Retina (tissue), 1 donor: ENCODE results near the gene USP28.

Experiments used
- DNase-seq: peaks from one replicate; pipeline ENCODE4 v3.0.0-alpha.2; 2016

Gene USP28

DNA sequence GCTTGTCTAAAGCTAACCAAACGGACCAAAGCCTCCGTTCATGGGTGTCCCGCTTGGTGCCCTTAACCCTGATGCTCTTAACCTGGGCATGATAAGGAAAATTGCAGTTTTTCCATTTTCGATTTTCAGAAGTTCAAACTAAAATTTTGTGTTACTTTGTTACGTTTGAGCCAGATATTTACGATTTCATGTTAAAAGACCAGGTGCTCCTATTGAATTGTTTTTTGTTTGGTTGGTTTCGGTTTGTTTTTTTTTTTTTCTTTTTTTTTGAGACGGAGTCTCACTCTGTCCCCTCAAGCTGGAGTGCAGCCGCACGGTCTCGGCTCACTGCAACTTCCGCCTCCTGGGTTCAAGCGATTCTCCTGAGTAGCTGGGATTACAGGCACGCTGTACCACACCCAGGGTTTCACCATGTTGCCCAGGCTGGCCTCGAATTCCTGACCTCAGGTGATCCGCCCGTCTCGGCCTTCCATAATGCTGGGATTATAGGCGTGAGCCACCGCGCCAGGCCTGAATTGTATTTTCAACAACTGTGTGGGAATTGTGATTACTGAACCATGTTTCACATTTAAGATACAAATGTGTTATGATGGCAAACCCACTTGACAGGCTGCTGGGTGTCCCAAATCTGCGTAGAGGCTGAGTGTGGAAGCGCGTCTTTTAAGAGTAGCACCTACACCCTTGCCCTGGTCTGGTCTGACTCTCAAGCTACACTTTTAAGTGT, 864 bp upstream of the USP28 start:
- DNase-seq, result no peak

DNA sequence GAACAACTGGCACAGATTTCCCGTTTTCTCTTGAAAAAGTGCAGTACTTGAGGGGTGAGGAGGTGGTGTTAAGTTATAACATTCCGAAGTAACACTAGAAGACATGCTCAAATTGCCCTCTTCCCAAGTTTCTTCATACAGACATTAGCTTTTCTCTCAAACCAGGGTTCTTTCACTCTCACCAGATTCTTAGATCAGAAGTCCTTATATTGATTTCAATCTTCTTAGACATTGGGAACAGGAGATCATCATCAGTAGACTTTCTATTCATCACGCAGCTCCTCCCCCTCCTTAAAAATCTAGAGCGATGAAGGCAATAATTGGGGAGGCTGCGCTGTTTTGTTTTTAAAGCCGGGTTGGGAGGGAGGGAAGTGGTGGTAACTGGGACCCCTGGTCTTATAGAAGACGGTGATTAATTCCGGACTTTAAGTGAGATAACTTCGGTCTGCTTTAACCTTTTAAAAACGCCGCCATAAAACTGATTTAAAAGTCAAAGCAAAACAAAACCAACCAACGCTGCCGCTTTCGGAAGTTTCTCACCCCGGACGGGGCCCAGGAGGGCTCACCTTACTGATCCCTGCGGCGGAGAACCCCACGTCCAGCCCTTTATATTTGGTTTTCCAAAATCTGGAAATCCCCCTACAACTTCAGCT, 665 bp downstream of the USP28 start:
- peak; percentile 74 for DNase-seq

GRCh38 chr11:113874096-113874495, 1.3 kb downstream of the USP28 start:
- DNase-seq, result no peak

GRCh38 chr11:113873236-113873626, 2.1 kb downstream of the USP28 start:
- DNase-seq, result no peak

DNA sequence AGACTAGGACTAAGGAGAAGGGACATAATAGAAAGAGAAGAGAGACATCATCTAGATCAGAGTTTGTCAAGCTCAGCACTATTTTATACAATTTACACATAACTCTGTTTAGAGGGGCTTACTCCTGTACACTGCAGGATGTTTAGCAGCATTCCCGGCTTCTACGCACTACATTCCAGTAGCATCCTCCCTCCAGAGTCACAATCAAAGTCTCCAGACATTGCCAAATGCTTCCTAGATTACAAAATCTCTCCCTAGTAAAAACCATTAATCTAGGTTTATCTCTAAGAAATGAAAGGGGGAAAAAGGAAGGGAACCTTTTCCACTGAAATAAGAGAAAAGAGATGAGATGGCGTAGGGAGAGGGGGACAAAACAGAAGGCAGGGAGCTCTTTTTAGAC, 4.0 kb downstream of the USP28 start:
- DNase-seq, result no peak

- DNase-seq, result no peak
Observed at GRCh38 chr11:113867843-113868503, 7.4 kb downstream of the USP28 start.

- DNase-seq, result no peak
Observed at GRCh38 chr11:113865873-113866272, 9.5 kb downstream of the USP28 start.

GRCh38 chr11:113864410-113864809, 11.0 kb downstream of the USP28 start:
- no peak for DNase-seq

DNA sequence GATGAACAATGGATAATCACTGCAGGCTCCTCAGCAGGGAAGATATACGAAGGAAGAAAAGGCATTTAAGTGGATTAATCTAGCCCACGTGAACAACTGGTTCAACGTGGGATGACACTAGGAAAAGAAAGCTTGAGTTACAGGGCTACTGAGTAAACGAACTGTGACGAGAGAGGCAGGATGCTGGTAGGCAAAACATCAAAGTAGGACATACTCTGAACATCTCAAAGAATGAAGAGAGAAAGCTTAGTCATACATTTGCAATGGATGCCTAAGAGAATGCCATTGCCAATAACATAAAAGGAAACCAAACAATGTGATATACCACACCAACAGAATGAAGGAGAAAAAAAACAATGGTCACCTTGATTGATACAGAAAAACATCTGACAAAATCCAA, 12.9 kb downstream of the USP28 start:
- no peak for DNase-seq

DNA sequence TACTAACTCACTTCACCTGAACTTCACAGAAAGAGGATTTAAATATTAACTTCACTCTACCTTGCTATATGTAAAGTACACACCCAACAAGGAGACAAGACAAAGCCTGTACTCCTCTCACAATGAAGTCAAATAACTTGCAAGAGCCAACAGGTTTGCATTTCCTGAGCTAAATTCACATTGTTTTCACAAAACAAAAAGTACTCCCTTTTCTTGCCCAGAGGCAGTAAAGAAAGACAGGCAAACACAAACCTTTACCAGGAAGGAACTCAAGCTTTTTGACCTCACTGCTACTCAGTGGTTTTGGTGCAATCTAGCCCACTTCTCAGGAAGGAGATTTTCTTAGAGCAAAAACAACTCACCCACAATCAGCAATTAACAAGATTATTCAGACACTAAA, 15.7 kb downstream of the USP28 start:
- no peak for DNase-seq

DNA sequence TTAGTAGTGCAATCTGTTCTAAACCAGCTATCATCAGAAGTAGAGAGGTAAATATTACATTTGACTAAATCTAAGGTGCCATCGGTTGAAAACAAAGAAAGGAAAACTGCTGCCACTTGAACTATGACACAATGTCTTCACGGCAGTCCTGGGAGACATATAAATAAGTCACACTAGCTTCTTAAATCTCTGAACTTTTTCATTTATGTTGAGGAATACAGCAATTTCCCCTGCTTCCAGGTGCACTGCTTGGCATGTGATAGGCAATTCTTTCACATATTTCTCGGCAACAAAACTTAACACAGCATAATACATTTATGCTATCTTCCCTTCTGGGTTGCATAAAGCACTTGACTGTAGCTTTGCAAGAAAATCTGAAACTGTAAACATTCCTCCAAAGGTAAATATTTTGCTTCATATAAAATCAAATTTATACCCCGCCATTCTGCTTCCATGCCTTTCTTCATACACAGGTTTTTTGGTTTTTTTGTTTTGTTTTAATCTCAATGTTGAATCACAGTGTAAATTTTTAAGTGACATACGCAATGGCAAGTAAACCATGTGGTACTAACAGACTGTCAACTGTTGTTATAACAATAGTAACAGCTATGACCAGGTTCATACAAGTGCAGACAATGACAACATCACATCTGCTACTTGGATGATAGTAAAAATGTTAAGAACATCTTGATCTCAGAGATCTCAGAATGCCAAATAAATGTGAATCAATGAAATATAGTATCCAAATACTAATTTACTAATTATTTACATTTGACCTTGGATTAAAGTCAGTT, 18.2 kb downstream of the USP28 start:
- no peak for DNase-seq

DNA sequence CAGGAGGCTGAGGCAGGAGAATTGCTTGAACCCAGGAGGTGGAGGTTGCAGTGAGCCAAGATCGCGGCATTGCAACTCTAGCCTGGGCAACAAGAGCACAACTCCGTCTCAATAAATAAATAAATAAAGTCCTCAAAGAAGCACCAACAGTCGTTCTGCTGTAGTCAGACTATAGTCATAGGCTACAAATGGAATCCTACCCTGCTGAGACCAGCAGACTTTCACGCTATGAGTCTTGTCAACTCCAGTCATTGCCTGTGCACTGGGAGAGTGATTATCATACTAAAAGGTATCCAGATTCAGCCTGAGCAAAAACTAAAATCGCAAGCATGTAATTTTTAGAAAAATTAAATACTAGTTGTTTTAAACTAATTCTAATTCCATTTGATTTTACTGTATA, 19.6 kb downstream of the USP28 start:
- DNase-seq, result no peak

- no peak for DNase-seq
Observed at GRCh38 chr11:113850188-113850587, 25.2 kb downstream of the USP28 start.

DNA sequence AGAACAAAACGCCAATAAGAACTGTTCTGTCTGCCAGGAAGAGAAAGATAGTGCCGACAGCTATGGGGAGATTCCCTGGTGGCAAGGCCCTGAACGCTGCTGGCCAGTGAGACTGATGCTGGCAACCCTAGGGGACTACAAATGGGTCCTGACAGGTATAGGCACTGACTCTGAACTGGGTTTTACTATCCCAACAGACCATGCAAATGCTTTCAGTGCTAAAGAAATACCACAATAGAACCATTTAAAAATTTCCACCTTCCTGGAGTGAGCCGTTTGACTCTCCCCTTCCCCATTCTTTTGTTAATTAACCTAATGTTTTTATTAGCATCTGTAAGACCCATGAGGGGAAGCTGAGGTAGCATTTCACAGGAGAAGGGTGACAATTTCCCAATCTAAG, 25.7 kb downstream of the USP28 start:
- no peak for DNase-seq

DNA sequence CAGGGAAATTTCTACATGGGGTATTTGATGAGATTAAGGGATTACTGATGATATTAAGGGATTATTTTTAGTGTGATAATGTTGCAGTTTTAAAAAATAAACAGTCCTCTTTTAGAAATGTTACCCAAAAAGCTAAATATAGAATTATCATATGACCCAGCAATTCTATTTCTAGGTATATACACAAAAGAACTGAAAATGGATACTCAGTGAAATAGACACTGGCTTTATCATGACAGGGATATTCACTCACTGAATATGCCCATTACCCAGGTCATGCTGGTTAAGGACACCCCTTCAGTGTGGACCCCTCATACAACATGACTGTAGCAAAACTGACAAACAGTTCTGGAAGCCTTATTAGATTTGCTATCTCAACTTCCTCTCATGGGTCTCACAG, 27.8 kb downstream of the USP28 start:
- DNase-seq, result no peak

DNA sequence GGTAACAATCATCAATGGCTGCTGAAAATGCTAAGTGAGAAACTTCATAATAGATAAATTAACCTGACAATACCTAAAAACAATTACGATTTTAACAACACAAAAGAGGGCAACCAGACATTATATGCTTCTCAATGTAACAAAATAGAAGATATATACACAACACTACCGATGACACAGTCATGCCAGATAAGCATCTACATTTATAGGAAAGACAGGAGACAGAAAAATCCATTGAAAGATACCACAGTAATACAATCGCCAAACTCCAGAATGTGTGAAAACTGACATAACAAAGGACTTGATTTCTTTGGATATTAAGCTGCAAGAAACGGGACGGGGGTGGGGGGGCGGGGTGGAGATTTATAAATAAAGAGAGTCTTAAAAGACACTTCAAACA, 28.3 kb downstream of the USP28 start:
- DNase-seq, result no peak

DNA sequence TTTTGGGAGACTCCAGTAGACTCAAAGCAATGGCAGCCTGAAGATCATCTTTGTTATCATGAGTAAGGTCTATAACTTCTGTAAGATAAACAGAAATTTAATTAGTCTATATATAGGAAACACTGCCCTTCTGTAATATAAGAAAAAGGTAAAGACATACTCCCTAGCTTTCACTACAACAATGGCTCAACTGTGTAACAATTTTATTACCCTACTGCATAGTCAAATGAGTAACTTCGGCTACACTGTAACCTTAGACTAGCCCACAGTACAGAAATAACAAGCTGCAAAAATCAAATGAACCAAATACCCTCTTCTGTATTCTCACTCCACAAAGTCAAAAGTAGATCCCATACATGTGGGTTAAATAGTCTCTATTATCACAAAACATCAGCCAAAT, 33.7 kb downstream of the USP28 start:
- no peak for DNase-seq

DNA sequence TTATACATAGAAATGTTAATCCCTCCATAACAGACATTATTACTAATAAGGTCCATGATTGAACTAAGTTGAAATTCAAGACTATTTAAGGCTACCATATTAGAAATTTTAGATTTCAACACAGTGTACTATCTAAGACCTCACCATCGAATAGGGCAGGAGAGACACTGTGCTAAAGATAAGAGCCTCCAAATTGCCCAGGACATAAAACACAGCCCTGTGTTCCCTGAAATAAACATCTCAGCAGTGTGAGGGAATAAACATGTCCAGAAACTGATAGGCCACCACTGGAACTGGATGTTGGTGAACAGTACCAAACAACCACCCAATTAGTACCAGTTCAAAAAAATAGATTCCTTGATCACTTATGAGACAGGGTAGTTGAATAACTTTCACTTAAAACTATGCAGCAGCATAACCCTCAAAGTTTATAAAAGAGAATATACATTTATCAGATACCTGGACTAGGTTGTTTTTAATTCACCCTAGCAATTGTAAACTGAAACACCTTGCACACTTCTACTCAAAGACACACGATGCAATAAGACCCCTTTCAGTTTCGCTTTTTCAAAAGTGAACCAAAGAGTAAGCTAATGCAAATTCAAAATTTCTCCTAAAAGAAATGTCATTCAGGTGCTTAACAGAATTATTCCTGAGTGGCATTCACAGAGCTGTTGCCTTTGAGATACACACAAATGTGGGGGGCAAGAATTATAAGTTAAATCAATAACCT, 34.3 kb downstream of the USP28 start:
- DNase-seq, result no peak

GRCh38 chr11:113839842-113840241, 35.5 kb downstream of the USP28 start:
- DNase-seq, result no peak

- DNase-seq, result no peak
Observed at GRCh38 chr11:113838005-113838404, 37.4 kb downstream of the USP28 start.

DNA sequence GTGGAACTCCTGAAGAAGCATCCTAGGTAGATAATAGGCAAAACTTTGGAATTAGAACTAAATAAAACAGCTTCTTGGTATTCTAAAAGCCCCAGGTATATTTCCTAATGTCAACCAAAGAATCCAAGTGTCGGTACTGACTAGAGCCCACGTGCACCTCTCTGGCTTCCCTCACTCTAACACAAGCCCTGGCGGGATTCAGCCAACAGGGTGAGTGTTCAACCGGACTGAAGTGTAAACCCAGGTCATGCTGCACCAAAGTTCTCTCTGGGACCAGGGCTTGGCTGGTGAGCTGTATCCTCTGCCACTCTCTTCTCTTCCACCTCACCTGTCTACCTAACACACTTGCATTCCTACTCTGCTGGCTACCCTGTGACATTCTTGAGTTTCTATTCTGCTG, 40.1 kb downstream of the USP28 start:
- DNase-seq, result no peak

- no peak for DNase-seq
Observed at GRCh38 chr11:113833151-113833550, 42.2 kb downstream of the USP28 start.

DNA sequence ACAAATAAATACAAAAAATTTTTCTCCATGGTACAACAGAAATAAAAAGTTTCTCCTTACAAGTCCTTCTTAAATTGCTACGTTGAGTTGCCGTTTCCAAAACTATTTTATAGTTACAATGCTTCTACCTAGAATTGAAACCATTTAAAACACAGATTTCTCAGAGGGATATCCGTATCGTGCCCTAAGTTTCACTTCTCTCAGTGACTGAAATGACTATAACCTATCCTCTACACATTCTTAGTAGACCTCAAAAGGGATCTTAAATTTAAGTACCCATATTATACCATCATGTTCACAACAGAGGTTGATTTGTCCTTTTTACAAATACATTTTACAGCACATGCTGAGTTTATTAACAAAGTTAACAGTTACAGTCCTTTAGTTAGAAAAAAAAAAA, 44.1 kb downstream of the USP28 start:
- DNase-seq, result no peak
